Uterus (tissue), 4 donors: ENCODE results near the gene CSF1R. TPM values are rescaled to one million over a fixed set of nuclear protein-coding genes. Genes with fewer than 3 reads are reported as not detected.

ENCODE experiments used
- DNase-seq, 2 donors: peaks; one replicate each; pipeline ENCODE4 v3.0.0-alpha.2; 2019 to 2020
- H3K27ac ChIP-seq, 2 donors: fragments of 200-600 bp; sonication (generic); 1 replicate in 1 of 2; 2 replicates in 1 of 2; pipeline ENCODE4 v1.5.1; 2016 to 2018
- H3K27me3 ChIP-seq, 2 donors: fragments of 200-600 bp; sonication (generic); one replicate each; pipeline ENCODE4 v1.5.1; 2018 to 2019; ENCODE audit warnings: control low read depth in 1 of 2
- H3K36me3 ChIP-seq, 2 donors: fragments of 200-600 bp; sonication (generic); one replicate each; pipeline ENCODE4 v1.5.1; 2019; ENCODE audit warnings: control low read depth in 1 of 2
- H3K4me1 ChIP-seq, 2 donors: fragments of 200-600 bp; sonication (generic); one replicate each; pipeline ENCODE4 v1.5.1; 2018 to 2019; ENCODE audit warnings: control low read depth in 1 of 2
- H3K4me3 ChIP-seq, 2 donors: fragments of 200-600 bp; sonication (generic); 1 replicate in 1 of 2; 2 replicates in 1 of 2; pipeline ENCODE4 v1.5.1; 2018 to 2019; ENCODE audit warnings: mild to moderate bottlenecking in 1 of 2
- H3K9me3 ChIP-seq, 2 donors: fragments of 200-600 bp; sonication (generic); one replicate each; pipeline ENCODE4 v1.5.1; 2019; ENCODE audit warnings: control low read depth in 1 of 2
- CTCF ChIP-seq, 4 experiments: fragments of 200-600 bp in 2 of 4; fragments of 450-650 bp in 2 of 4; sonication (generic) in 2 of 4; IDR thresholded peaks; one replicate each; pipeline ENCODE4 v1.5.1; 2016 to 2019; ENCODE audit warnings: antibody characterized with exemption in 4 of 4, mild to moderate bottlenecking in 2 of 4, moderate library complexity in 1 of 4
- POLR2A ChIP-seq, 2 donors: fragments of 450-650 bp; IDR thresholded peaks; one replicate each; pipeline ENCODE4 v1.6.1; 2016; ENCODE audit warnings: antibody characterized with exemption in 2 of 2, mild to moderate bottlenecking in 1 of 2, moderate library complexity in 1 of 2
- intact Hi-C: fragments of 100-400 bp; cut with DNase I; formaldehyde crosslinking; loops from one replicate; pipeline ENCODE4 v1.15.1; 2023; ENCODE audit warnings: low total_unique reads
- total RNA-seq, 4 donors: library from RNA; depleted of rRNA in 3 of 4; stranded (reverse); fragments of >200 nt in 3 of 4; gene quantifications; one replicate each; pipeline versions ENCODE4 v1.1.0 to v1.2.4, GENCODE V29; 2014 to 2023
- donor health status: DM: yes; HTN: yes; CAD: no.

CSF1R gene
- total RNA-seq, 4 donors from 2014 or later: 1.0 to 42.9 (median 22.8) TPM

- no peaks in the 10 kb centered on the region for H3K27me3 ChIP-seq
- peak overlapping the region; percentile 97 to 99 for H3K27ac ChIP-seq
- no peak for DNase-seq
- no peak overlapping the region for H3K4me3 ChIP-seq
- no peaks in the 10 kb centered on the region for H3K36me3 ChIP-seq
- no peaks in the 10 kb centered on the region for H3K9me3 ChIP-seq
- intact Hi-C loops: loop anchor here (5.0 kb wide), 1 partner anchor 85 kb away; no protein-coding TSS in a partner anchor
- H3K4me1 ChIP-seq: peaks cover 14 to 65% of the 10 kb centered on the region in 2 donors
- TF ChIP-seq CTCF (IDR thresholded peaks at IDR 0.05) (no peak), POLR2A (IDR thresholded peaks at IDR 0.05) (no peak)
These were observed 46.4 kb upstream of the CSF1R start for GRCh38 chr5:150132740-150133139.

DNA sequence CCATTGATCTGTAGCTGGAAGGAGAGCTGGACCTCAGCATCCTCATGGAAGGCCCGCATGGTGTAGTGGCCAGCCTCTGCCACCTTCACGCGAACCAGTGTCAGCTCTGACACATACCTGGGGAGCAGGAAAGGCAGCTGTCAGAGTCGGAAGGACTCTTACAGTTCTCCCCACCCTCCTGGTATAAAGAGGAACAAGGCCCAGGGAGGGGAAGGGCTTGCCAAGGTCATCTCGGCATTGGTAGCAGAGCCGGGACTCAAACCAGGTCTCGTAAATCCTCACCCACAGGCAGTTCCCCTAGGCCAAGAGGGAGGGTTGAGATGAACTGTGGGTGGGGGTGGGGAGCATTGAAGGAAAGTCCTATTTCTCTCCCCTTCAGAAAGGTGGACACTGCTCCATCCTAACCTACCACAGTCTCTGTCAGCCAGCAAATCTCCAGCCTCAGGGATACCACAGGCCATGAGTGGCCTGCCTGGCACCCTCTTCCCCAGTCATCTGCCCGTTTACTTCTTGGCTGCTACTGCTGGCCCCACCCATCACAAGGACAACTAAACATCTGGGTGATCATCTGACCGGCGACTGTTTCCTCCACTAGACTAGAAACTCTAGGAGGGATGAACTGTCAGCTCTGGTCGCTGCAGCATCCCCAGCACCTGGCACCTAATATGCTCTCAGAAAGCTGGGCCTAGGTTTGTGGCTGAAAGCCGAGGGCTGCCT is 45.8 kb upstream of the CSF1R start:
- peak overlapping the region; percentile 97 to 99 for H3K27ac ChIP-seq
- H3K9me3 ChIP-seq: no peaks in the 10 kb centered on the region
- H3K4me1 ChIP-seq: peaks cover 9 to 60% of the 10 kb centered on the region in 2 donors
- intact Hi-C loops: loop anchor here (5.0 kb wide), 1 partner anchor 85 kb away; no protein-coding TSS in a partner anchor
- no peak for TF ChIP-seq POLR2A (IDR thresholded peaks at IDR 0.05)
- no peak for TF ChIP-seq CTCF (IDR thresholded peaks at IDR 0.05)
- no peak overlapping the region for H3K4me3 ChIP-seq
- H3K27me3 ChIP-seq: no peaks in the 10 kb centered on the region
- peak; percentile 63 to 68 for DNase-seq
- no peaks in the 10 kb centered on the region for H3K36me3 ChIP-seq

DNA sequence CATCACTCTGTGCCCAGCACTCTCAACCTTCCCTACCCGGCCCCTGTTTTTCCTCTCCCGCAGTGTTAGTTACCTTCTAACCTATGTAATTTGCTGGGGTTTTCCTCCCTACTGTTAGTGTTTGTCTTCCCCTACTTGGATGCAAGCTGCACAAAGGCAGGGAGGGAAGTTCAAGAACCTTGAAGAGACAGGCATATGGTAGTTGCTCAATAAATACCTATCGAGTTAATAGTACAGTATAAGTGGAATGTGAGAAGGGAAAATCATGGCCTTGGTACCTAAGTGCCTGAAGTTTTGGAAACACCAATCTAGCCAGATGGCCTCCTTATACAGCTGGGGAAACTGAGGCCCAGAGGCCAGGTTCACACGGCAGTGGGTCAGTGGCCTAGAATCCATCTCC is 45.1 kb upstream of the CSF1R start:
- Histone ChIP-seq H3K36me3 (no peaks in the 10 kb centered on the region), H3K27ac (peak overlapping the region; percentile 97 to 99), H3K27me3 (no peaks in the 10 kb centered on the region), H3K9me3 (no peaks in the 10 kb centered on the region), H3K4me3 (no peak overlapping the region), H3K4me1 (peaks cover 5 to 53% of the 10 kb centered on the region in 2 donors)
- no peak for TF ChIP-seq CTCF (IDR thresholded peaks at IDR 0.05)
- no peak for TF ChIP-seq POLR2A (IDR thresholded peaks at IDR 0.05)
- DNase-seq: no peak
- intact Hi-C loops: loop anchor here (5.0 kb wide), 1 partner anchor 86 kb away; no protein-coding TSS in a partner anchor

DNA sequence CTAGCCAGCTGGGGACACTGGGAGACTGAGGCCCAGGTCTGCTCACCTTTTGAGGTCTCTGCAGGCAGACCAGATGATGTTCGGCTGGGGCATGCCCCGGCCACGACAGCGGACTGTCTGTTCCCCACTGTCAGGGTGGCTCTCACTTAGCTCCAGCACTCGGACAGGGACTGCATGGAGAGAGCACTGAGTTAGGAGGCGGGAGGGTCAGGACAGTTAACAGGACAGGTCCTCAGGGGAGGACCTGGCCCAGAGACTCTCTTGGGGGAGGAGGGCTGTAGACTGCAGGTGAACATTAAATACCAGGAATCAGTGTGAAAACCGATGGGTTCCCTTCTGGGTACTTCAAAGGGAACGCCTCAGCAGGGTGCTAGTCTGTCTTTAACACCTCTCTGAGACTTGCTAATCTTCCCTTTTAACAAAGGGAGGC is 44.2 kb upstream of the CSF1R start:
- no peak for DNase-seq
- intact Hi-C loops: loop anchor here (5.0 kb wide), 1 partner anchor 87 kb away; no protein-coding TSS in a partner anchor
- H3K36me3 ChIP-seq: no peaks in the 10 kb centered on the region
- H3K4me1 ChIP-seq: peaks cover 2 to 45% of the 10 kb centered on the region in 2 donors
- H3K9me3 ChIP-seq: no peaks in the 10 kb centered on the region
- H3K27me3 ChIP-seq: no peaks in the 10 kb centered on the region
- no peak overlapping the region for H3K4me3 ChIP-seq
- H3K27ac ChIP-seq: peak overlapping the region; percentile 59 to 99
- TF ChIP-seq POLR2A (IDR thresholded peaks at IDR 0.05) (no peak), CTCF (IDR thresholded peaks at IDR 0.05) (no peak)

DNA sequence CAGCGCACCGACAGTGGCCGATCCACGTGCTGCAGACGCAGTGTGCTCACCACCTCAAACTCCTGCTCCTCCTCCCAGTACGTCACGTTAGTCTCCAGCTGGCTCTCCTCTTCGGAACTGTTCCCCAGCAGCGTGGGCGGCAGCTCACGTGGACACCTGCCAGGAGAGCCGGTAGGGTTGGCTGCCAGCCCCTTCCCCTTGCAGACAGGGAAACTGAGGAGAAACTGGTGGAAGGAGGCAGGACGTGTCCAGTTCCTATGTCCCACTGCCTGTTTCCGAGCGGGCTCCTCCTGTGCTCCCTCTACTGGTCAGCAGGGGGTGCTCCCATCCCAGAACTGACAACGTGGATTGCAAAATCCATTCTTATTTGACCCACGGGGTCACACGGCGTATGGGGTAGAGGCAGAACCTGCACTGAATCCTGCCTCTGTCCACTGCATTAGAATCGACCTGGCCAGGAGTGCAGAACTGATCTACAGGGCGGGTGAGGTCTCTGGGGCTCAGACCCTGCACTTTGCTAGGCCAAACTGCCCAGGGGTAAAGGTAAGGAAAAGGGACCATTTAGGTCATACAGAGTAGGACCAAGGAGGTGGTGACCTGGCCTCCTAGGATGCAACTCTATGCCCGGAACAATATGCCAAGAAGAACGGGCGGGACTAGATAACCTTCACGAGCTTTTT is 43.6 kb upstream of the CSF1R start:
- no peaks in the 10 kb centered on the region for H3K27me3 ChIP-seq
- intact Hi-C loops: loop anchor here (5.0 kb wide), 1 partner anchor 87 kb away; no protein-coding TSS in a partner anchor
- H3K36me3 ChIP-seq: no peaks in the 10 kb centered on the region
- no peaks in the 10 kb centered on the region for H3K9me3 ChIP-seq
- TF ChIP-seq CTCF (IDR thresholded peaks at IDR 0.05) (peak; percentile 92 to 97 (median 94)), POLR2A (IDR thresholded peaks at IDR 0.05) (no peak)
- H3K4me1 ChIP-seq: peaks cover 0 to 40% of the 10 kb centered on the region in 2 donors
- peak; percentile 85 to 87 for DNase-seq
- H3K4me3 ChIP-seq: no peak overlapping the region
- H3K27ac ChIP-seq: peak overlapping the region; percentile 59 to 99
